ENCODE results near the gene OCA2. TPM values are rescaled to one million over a fixed set of nuclear protein-coding genes. Genes with fewer than 3 reads are reported as not detected.

The OCA2 gene
- total RNA-seq, 1 donor from 2014 or later, result 2.8 TPM

- TF ChIP-seq CTCF (conservative IDR thresholded peaks at IDR 0.05), result no peak
- Mint-ChIP-seq H3K36me3 (no peaks in the 10 kb centered on the region), H3K4me1 (ENCODE audit: unreplicated experiment) (no peaks in the 10 kb centered on the region), H3K27ac (no peak overlapping the region), H3K9me3 (no peaks in the 10 kb centered on the region), H3K4me3 (no peak overlapping the region), H3K27me3 (peaks cover 10% of the 10 kb centered on the region)
- DNase-seq (ENCODE audit: extremely low spot score, unreplicated experiment), result no peak
Observed at GRCh38 chr15:28079313-28079969, 19.7 kb downstream of the OCA2 start.

GRCh38 chr15:28078191-28078719 lies 20.9 kb downstream of the OCA2 start:
- Mint-ChIP-seq H3K4me1 (ENCODE audit: unreplicated experiment) (no peaks in the 10 kb centered on the region), H3K27me3 (peaks cover 10% of the 10 kb centered on the region), H3K9me3 (no peaks in the 10 kb centered on the region), H3K4me3 (no peak overlapping the region), H3K36me3 (no peaks in the 10 kb centered on the region), H3K27ac (no peak overlapping the region)
- DNase-seq (ENCODE audit: extremely low spot score, unreplicated experiment), result no peak
- TF ChIP-seq CTCF (conservative IDR thresholded peaks at IDR 0.05), result no peak

- TF ChIP-seq CTCF (conservative IDR thresholded peaks at IDR 0.05), result no peak
- Mint-ChIP-seq H3K27ac (no peak overlapping the region), H3K36me3 (no peaks in the 10 kb centered on the region), H3K27me3 (peaks cover 10% of the 10 kb centered on the region), H3K4me1 (ENCODE audit: unreplicated experiment) (no peaks in the 10 kb centered on the region), H3K4me3 (no peak overlapping the region), H3K9me3 (no peaks in the 10 kb centered on the region)
- DNase-seq (ENCODE audit: extremely low spot score, unreplicated experiment), result no peak
Observed at GRCh38 chr15:28075573-28075972, 23.5 kb downstream of the OCA2 start.

- Mint-ChIP-seq H3K4me3 (no peak overlapping the region), H3K27me3 (no peaks in the 10 kb centered on the region)
Observed at GRCh38 chr15:28068930-28069329, 30.2 kb downstream of the OCA2 start.

GRCh38 chr15:28066231-28066630 lies 32.9 kb downstream of the OCA2 start:
- H3K27me3 Mint-ChIP-seq, result no peaks in the 10 kb centered on the region
- H3K9me3 Mint-ChIP-seq, result no peaks in the 10 kb centered on the region
- H3K4me1 Mint-ChIP-seq (ENCODE audit: unreplicated experiment), result no peaks in the 10 kb centered on the region
- no peak overlapping the region for H3K27ac Mint-ChIP-seq
- DNase-seq (ENCODE audit: extremely low spot score, unreplicated experiment), result no peak
- TF ChIP-seq CTCF (conservative IDR thresholded peaks at IDR 0.05), result no peak
- H3K36me3 Mint-ChIP-seq, result no peaks in the 10 kb centered on the region
- no peak overlapping the region for H3K4me3 Mint-ChIP-seq

More at GRCh38 chr15:28068930-28069329, 30.2 kb downstream of the OCA2 start:
- H3K27ac Mint-ChIP-seq, result no peak overlapping the region
- H3K9me3 Mint-ChIP-seq, result no peaks in the 10 kb centered on the region
- no peaks in the 10 kb centered on the region for H3K4me1 Mint-ChIP-seq (ENCODE audit: unreplicated experiment)
- no peak for TF ChIP-seq CTCF (conservative IDR thresholded peaks at IDR 0.05)
- no peaks in the 10 kb centered on the region for H3K36me3 Mint-ChIP-seq
- DNase-seq (ENCODE audit: extremely low spot score, unreplicated experiment), result no peak

Data from type B pancreatic cell (in vitro differentiated cells).